HG02763 (cell line): ENCODE data around the gene PUS7.
"Not testable (repeated sequence)": the region's sequence is repeated elsewhere in the genome, so short reads cannot be mapped to it uniquely, and the experiment has no call there.

Experiments
- ATAC-seq: cut with Tn5 transposase; IDR thresholded peaks from one replicate; pipeline ENCODE4 v1.9.1; 2021; ENCODE audit warnings: mild to moderate bottlenecking, moderate library complexity; ENCODE audit not compliant: unreplicated experiment

PUS7 gene

GRCh38 chr7:105450177-105450861 lies 71.8 kb downstream of the PUS7 start:
- no peak for ATAC-seq

- ATAC-seq = peak; percentile 68
Observed at GRCh38 chr7:105448181-105448580, 73.9 kb downstream of the PUS7 start.

GRCh38 chr7:105444342-105444987 lies 77.6 kb downstream of the PUS7 start:
- no peak for ATAC-seq

- not testable (repeated sequence) for ATAC-seq
Observed at GRCh38 chr7:105442214-105442613, 79.9 kb downstream of the PUS7 start.

- no peak for ATAC-seq
Observed at GRCh38 chr7:105439174-105439893, 82.7 kb downstream of the PUS7 start.

- ATAC-seq = no peak
Observed at GRCh38 chr7:105438847-105439173, 83.3 kb downstream of the PUS7 start.

- ATAC-seq = no peak
Observed at GRCh38 chr7:105438254-105438653, 83.8 kb downstream of the PUS7 start.

- ATAC-seq = not testable (repeated sequence)
Observed at GRCh38 chr7:105437356-105437755, 84.7 kb downstream of the PUS7 start.

- peak; percentile 61 for ATAC-seq
Observed at GRCh38 chr7:105429746-105430612, 92.1 kb downstream of the PUS7 start.

- no peak for ATAC-seq
Observed at GRCh38 chr7:105426606-105427146, 95.4 kb downstream of the PUS7 start.

GRCh38 chr7:105423987-105424386 lies 98.1 kb downstream of the PUS7 start:
- no peak for ATAC-seq

GRCh38 chr7:105413887-105414437 lies 108.1 kb downstream of the PUS7 start:
- no peak for ATAC-seq

- not testable (repeated sequence) for ATAC-seq
Observed at GRCh38 chr7:105410774-105411173, 111.3 kb downstream of the PUS7 start.

- not testable (repeated sequence) for ATAC-seq
Observed at GRCh38 chr7:105409775-105410174, 112.3 kb downstream of the PUS7 start.

GRCh38 chr7:105408791-105409410 lies 113.2 kb downstream of the PUS7 start:
- ATAC-seq = no peak
